ENCODE data around the gene GALNT14.

GALNT14 gene

GRCh38 chr2:31053929-31054782 lies 84.1 kb downstream of the GALNT14 start:
- no peak for DNase-seq

- DNase-seq, result no peak
Measured at GRCh38 chr2:31052284-31052683, 86.0 kb downstream of the GALNT14 start.

- DNase-seq, result no peak
Measured at GRCh38 chr2:31051258-31052140, 86.7 kb downstream of the GALNT14 start.

- no peak for DNase-seq
Measured at GRCh38 chr2:31049916-31050588, 88.2 kb downstream of the GALNT14 start.

GRCh38 chr2:31049264-31049663 lies 89.0 kb downstream of the GALNT14 start:
- no peak for DNase-seq

GRCh38 chr2:31047599-31047998 lies 90.6 kb downstream of the GALNT14 start:
- no peak for DNase-seq

GRCh38 chr2:31038385-31038784 lies 99.9 kb downstream of the GALNT14 start:
- DNase-seq, result no peak

- DNase-seq, result no peak
Measured at GRCh38 chr2:31037058-31037457, 101.2 kb downstream of the GALNT14 start.

- DNase-seq, result no peak
Measured at GRCh38 chr2:31033032-31033431, 105.2 kb downstream of the GALNT14 start.

GRCh38 chr2:31032475-31032874 lies 105.8 kb downstream of the GALNT14 start:
- no peak for DNase-seq

GRCh38 chr2:31031132-31031706 lies 107.0 kb downstream of the GALNT14 start:
- DNase-seq, result no peak

- DNase-seq, result no peak
Measured at GRCh38 chr2:31028417-31028816, 109.8 kb downstream of the GALNT14 start.

- no peak for DNase-seq
Measured at GRCh38 chr2:31027549-31027948, 110.7 kb downstream of the GALNT14 start.

- DNase-seq, result no peak
Measured at GRCh38 chr2:31023541-31023940, 114.7 kb downstream of the GALNT14 start.

- DNase-seq, result no peak
Measured at GRCh38 chr2:31020713-31021112, 117.5 kb downstream of the GALNT14 start.

GRCh38 chr2:31018280-31018679 lies 120.0 kb downstream of the GALNT14 start:
- DNase-seq, result no peak

GRCh38 chr2:31016648-31017047 lies 121.6 kb downstream of the GALNT14 start:
- no peak for DNase-seq

GRCh38 chr2:31014516-31014915 lies 123.7 kb downstream of the GALNT14 start:
- no peak for DNase-seq

GRCh38 chr2:31013301-31013700 lies 124.9 kb downstream of the GALNT14 start:
- no peak for DNase-seq

- DNase-seq, result no peak
Measured at GRCh38 chr2:31012406-31012805, 125.8 kb downstream of the GALNT14 start.

GRCh38 chr2:31011587-31011986 lies 126.7 kb downstream of the GALNT14 start:
- DNase-seq, result no peak

- DNase-seq, result no peak
Measured at GRCh38 chr2:31008561-31009114, 129.6 kb downstream of the GALNT14 start.

GRCh38 chr2:31004257-31004656 lies 134.0 kb downstream of the GALNT14 start:
- no peak for DNase-seq
